ENCODE results near the gene OR13C4.

GRCh38 chr9:104553261-104553660 lies 26.3 kb upstream of the OR13C4 start:
- TF ChIP-seq CTCF (IDR thresholded peaks at IDR 0.05) (no peak), POLR2A (IDR thresholded peaks at IDR 0.05) (no peak)
